Measurements from ENCODE around the gene NHERF1. TPM values are rescaled to one million over a fixed set of nuclear protein-coding genes. Genes with fewer than 3 reads are reported as not detected.

Gene NHERF1
- total and polyA plus RNA-seq, 2 donors (not counting 3 experiments of a cell fraction or from before 2014, with no cell fraction given): 24.4 to 26.9 TPM

DNA sequence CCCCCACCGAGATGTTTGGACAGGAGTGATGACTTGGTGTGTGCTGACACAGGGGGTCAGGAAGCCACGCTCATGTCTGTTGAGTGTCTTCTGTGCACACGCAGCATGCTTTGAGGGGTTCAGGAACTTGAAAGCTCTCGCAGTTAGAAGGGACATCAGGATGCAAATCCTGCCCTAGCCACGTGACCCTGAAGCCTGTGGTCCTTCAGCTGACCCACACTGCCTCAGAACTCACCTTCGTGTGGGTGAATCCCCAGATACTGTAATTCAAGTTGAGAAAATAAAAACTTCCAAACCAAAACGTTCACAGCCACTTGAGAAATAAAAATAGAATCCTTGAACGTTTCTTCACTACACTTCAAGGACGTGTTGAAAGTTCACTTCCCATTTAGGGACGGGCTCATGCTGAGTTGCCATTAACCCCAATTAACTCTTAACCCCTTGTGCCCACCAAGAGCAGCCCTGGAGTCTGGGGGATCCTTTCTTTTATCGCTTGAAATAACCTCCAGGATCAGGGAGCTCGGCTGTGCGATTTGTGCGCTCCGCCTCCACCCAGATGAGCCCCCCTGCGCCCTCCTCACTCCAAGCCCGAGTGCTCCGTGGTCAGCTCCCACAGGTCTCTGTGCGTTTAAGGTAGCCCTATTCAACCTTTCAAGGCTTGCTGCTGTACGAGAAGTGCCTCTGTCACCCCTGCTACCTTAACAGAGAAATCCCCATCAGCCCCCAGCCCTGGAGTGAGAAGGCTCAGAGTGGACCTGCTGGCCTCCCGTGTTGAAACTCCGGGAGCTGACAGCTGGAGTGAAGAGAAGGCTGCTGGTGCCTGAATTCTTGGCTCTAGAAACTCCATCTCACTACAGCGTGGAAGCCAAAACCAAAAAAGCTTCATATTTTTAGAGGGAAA lies 63.9 kb downstream of the NHERF1 start:
- Histone ChIP-seq H3K36me3 (ENCODE audit: control insufficient read depth in 2 of 2, extremely low read depth in 1 of 2, insufficient read depth in 2 of 2, low read length in 2 of 2) (no peaks in the 10 kb centered on the region), H3K9me3 (replicated peaks; ENCODE audit: control insufficient read depth, insufficient read depth, low read length) (no peaks in the 10 kb centered on the region), H3K4me1 (ENCODE audit: control insufficient read depth, extremely low read depth, insufficient read depth, low read length) (no peaks in the 10 kb centered on the region), H2AFZ (ENCODE audit: low read depth, low read length) (no peak overlapping the region), H3K4me2 (ENCODE audit: insufficient read depth, low read length) (no peak overlapping the region), H3K9me1 (replicated peaks; ENCODE audit: control insufficient read depth, extremely low read depth, insufficient read depth, low read length) (no peaks in the 10 kb centered on the region), H3K9ac (replicated peaks; ENCODE audit: extremely low read depth, insufficient read depth, low read length) (no peak overlapping the region), H3K27me3 (ENCODE audit: control insufficient read depth in 2 of 2, insufficient read depth in 2 of 2, low read length in 2 of 2) (no peaks in the 10 kb centered on the region), H3K4me3 (replicated peaks in 1 of 3; ENCODE audit: insufficient read depth in 1 of 3, low read depth in 1 of 3, low read length in 3 of 3) (no peak overlapping the region), H3K79me2 (ENCODE audit: control insufficient read depth, insufficient read depth, low read length) (no peaks in the 10 kb centered on the region), H4K20me1 (replicated peaks; ENCODE audit: control insufficient read depth, extremely low read depth, insufficient read depth, low read length) (no peaks in the 10 kb centered on the region), H3K27ac (ENCODE audit: insufficient read depth, low read depth, low read length) (no peak overlapping the region)
- no TSS peak for BruUV-seq (replicated peaks)
- TF ChIP-seq, protein P1, sequence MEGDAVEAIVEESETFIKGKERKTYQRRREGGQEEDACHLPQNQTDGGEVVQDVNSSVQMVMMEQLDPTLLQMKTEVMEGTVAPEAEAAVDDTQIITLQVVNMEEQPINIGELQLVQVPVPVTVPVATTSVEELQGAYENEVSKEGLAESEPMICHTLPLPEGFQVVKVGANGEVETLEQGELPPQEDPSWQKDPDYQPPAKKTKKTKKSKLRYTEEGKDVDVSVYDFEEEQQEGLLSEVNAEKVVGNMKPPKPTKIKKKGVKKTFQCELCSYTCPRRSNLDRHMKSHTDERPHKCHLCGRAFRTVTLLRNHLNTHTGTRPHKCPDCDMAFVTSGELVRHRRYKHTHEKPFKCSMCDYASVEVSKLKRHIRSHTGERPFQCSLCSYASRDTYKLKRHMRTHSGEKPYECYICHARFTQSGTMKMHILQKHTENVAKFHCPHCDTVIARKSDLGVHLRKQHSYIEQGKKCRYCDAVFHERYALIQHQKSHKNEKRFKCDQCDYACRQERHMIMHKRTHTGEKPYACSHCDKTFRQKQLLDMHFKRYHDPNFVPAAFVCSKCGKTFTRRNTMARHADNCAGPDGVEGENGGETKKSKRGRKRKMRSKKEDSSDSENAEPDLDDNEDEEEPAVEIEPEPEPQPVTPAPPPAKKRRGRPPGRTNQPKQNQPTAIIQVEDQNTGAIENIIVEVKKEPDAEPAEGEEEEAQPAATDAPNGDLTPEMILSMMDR (IDR thresholded peaks at IDR 0.05; ENCODE audit: extremely low read depth in 1 of 2, insufficient read depth in 1 of 2, low read depth in 1 of 2, low read length in 2 of 2): no peak
- TF ChIP-seq MYC (IDR thresholded peaks at IDR 0.05; ENCODE audit: low read depth, low read length): no peak
- TF ChIP-seq POLR2A (IDR thresholded peaks at IDR 0.05; ENCODE audit: low read depth, low read length): no peak
- TF ChIP-seq POLR2AphosphoS5 (IDR thresholded peaks at IDR 0.05; ENCODE audit: insufficient read depth, low read depth, low read length): no peak
- TF ChIP-seq, protein P2, sequence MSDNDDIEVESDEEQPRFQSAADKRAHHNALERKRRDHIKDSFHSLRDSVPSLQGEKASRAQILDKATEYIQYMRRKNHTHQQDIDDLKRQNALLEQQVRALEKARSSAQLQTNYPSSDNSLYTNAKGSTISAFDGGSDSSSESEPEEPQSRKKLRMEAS (IDR thresholded peaks at IDR 0.05; ENCODE audit: insufficient read depth, insufficient read length): no peak
- TF ChIP-seq JUN (IDR thresholded peaks at IDR 0.05; ENCODE audit: borderline replicate concordance, insufficient read depth, insufficient read length, low read depth): no peak
- no peak for TF ChIP-seq FOS (IDR thresholded peaks at IDR 0.05; ENCODE audit: borderline replicate concordance, insufficient read depth, low read length)
- no peak for TF ChIP-seq GATA2 (IDR thresholded peaks at IDR 0.05; ENCODE audit: insufficient read depth, insufficient read length, low read depth, low read length)
- dilution Hi-C loops (cut with MboI; ENCODE audit: extremely low pct_ligation_motif_present, low sequenced_read_pairs): no loop called here
- DNase-seq (ENCODE audit: low read depth, low spot score) (no peak), FAIRE-seq (no peak)
- CTCF ChIA-PET: no interaction called here
- intact Hi-C loops (cut with micrococcal nuclease): no loop called here
- POLR2A ChIA-PET: no interaction called here
